ENCODE data around the gene FLT4.
"Not testable (repeated sequence)": the region's sequence is repeated elsewhere in the genome, so short reads cannot be mapped to it uniquely, and the experiment has no call there.

Gene FLT4

GRCh38 chr5:180649297-180650039 lies at the start of gene FLT4:
FLT4 (minus strand) TSS chr5:180649600; CDS start chr5:180649545, 55 bp downstream.
- FAIRE-seq = no peak

- no peak for FAIRE-seq
These were observed 49.6 kb upstream of the FLT4 start for GRCh38 chr5:180699042-180699441.

GRCh38 chr5:180696116-180696515 lies 46.7 kb upstream of the FLT4 start:
- no peak for FAIRE-seq

GRCh38 chr5:180692429-180692828 lies 43.0 kb upstream of the FLT4 start:
- no peak for FAIRE-seq

- FAIRE-seq = no peak
These were observed 41.6 kb upstream of the FLT4 start for GRCh38 chr5:180691046-180691445.

- no peak for FAIRE-seq
These were observed 41.2 kb upstream of the FLT4 start for GRCh38 chr5:180690562-180690961.

GRCh38 chr5:180689775-180690174 lies 40.4 kb upstream of the FLT4 start:
- FAIRE-seq = no peak

- no peak for FAIRE-seq
These were observed 39.8 kb upstream of the FLT4 start for GRCh38 chr5:180689071-180689694.

GRCh38 chr5:180688330-180689070 lies 39.1 kb upstream of the FLT4 start:
- no peak for FAIRE-seq

- FAIRE-seq = not testable (repeated sequence)
These were observed 37.4 kb upstream of the FLT4 start for GRCh38 chr5:180686799-180687198.

GRCh38 chr5:180684623-180685161 lies 35.3 kb upstream of the FLT4 start:
- no peak for FAIRE-seq

- FAIRE-seq = no peak
These were observed 34.0 kb upstream of the FLT4 start for GRCh38 chr5:180683220-180683922.

GRCh38 chr5:180682560-180682959 lies 33.2 kb upstream of the FLT4 start:
- no peak for FAIRE-seq

- FAIRE-seq = not testable (repeated sequence)
These were observed 32.6 kb upstream of the FLT4 start for GRCh38 chr5:180682008-180682407.

GRCh38 chr5:180678319-180678718 lies 28.9 kb upstream of the FLT4 start:
- FAIRE-seq = not testable (repeated sequence)

- FAIRE-seq = no peak
These were observed 25.7 kb upstream of the FLT4 start for GRCh38 chr5:180675036-180675635.

GRCh38 chr5:180674090-180674475 lies 24.7 kb upstream of the FLT4 start:
- not testable (repeated sequence) for FAIRE-seq

GRCh38 chr5:180673371-180674089 lies 24.1 kb upstream of the FLT4 start:
- FAIRE-seq = no peak

- FAIRE-seq = not testable (repeated sequence)
These were observed 22.6 kb upstream of the FLT4 start for GRCh38 chr5:180671958-180672524.

GRCh38 chr5:180670586-180671359 lies 21.4 kb upstream of the FLT4 start:
- no peak for FAIRE-seq

GRCh38 chr5:180670157-180670556 lies 20.8 kb upstream of the FLT4 start:
- no peak for FAIRE-seq
